MM.1S (cell line): ENCODE measurements around the gene ADAMTS13.

Experiments used
- DNase-seq: peaks from one replicate; pipeline ENCODE4 v3.0.0-alpha.2; 2015
- H2AFZ ChIP-seq: fragments of 300-600 bp; sonication (generic); 2 replicates; pipeline ENCODE4 v1.6.0; 2016; ENCODE audit warnings: antibody characterized with exemption, low read length
- H3F3A ChIP-seq: fragments of 300-600 bp; sonication (generic); 2 replicates; pipeline ENCODE4 v1.6.1; 2016; ENCODE audit warnings: mild to moderate bottlenecking, antibody characterized with exemption, low read length, moderate library complexity, mixed read lengths; ENCODE audit not compliant: insufficient read depth
- H3K27ac ChIP-seq: fragments of 300-600 bp; sonication (generic); 2 replicates; pipeline ENCODE4 v1.5.1; 2016; ENCODE audit warnings: mild to moderate bottlenecking, low read length
- H3K27me3 ChIP-seq: fragments of 300-600 bp; sonication (generic); replicated peaks from 2 replicates; pipeline ENCODE4 v1.6.0; 2016; ENCODE audit warnings: low read length; ENCODE audit not compliant: insufficient read depth
- H3K36me3 ChIP-seq: fragments of 300-600 bp; sonication (generic); replicated peaks from 2 replicates; pipeline ENCODE4 v1.6.1; 2016; ENCODE audit warnings: mild to moderate bottlenecking, low read length, mixed read lengths; ENCODE audit not compliant: insufficient read depth
- H3K4me1 ChIP-seq: fragments of 300-600 bp; sonication (generic); 2 replicates; pipeline ENCODE4 v1.6.1; 2016; ENCODE audit warnings: low read length, mixed read lengths
- H3K4me2 ChIP-seq: fragments of 300-600 bp; sonication (generic); 2 replicates; pipeline ENCODE4 v1.6.0; 2016; ENCODE audit warnings: low read depth, low read length
- H3K4me3 ChIP-seq: fragments of 300-600 bp; sonication (generic); 2 replicates; pipeline ENCODE4 v1.5.1; 2016; ENCODE audit warnings: low read length, mixed read lengths
- H3K79me2 ChIP-seq: fragments of 300-600 bp; sonication (generic); 2 replicates; pipeline ENCODE4 v1.6.1; 2016; ENCODE audit warnings: mixed run types, low read length, mixed read lengths
- H3K9ac ChIP-seq: fragments of 300-600 bp; sonication (generic); 2 replicates; pipeline ENCODE4 v1.6.1; 2016; ENCODE audit warnings: low read length, mixed read lengths
- H3K9me2 ChIP-seq: fragments of 300-600 bp; sonication (generic); replicated peaks from 2 replicates; pipeline ENCODE4 v1.6.1; 2016; ENCODE audit warnings: mild to moderate bottlenecking, low read length, mixed read lengths; ENCODE audit not compliant: insufficient read depth
- H3K9me3 ChIP-seq: fragments of 300-600 bp; sonication (generic); replicated peaks from 2 replicates; pipeline ENCODE4 v1.6.1; 2016; ENCODE audit warnings: mild to moderate bottlenecking, low read length, mixed read lengths; ENCODE audit not compliant: insufficient read depth
- H4K20me1 ChIP-seq: fragments of 300-600 bp; sonication (generic); 2 replicates; pipeline ENCODE4 v1.6.1; 2016; ENCODE audit warnings: mild to moderate bottlenecking, low read length, moderate library complexity, mixed read lengths; ENCODE audit not compliant: insufficient read depth
- CTCF ChIP-seq: fragments of 300-600 bp; sonication (generic); IDR thresholded peaks from 2 replicates; pipeline ENCODE4 v1.5.1; 2016; ENCODE audit warnings: antibody characterized with exemption, low read length, mixed read lengths
- EZH2 ChIP-seq: fragments of 300-600 bp; sonication (generic); optimal IDR thresholded peaks from 2 replicates; pipeline ENCODE3; 2017; ENCODE audit warnings: low read depth, mild to moderate bottlenecking, antibody characterized with exemption, low read length, mixed read lengths
- EZH2phosphoT487 ChIP-seq: fragments of 300-600 bp; sonication (generic); IDR thresholded peaks from 2 replicates; pipeline ENCODE4 v1.6.1; 2018; ENCODE audit warnings: antibody characterized with exemption, low read length

Gene ADAMTS13

GRCh38 chr9:133473743-133474142 lies 51.6 kb downstream of the ADAMTS13 start:
- H3K36me3 ChIP-seq, result no peaks in the 10 kb centered on the region
- no peak overlapping the region for H3K9ac ChIP-seq
- H3K27me3 ChIP-seq, result no peaks in the 10 kb centered on the region
- H3K9me3 ChIP-seq, result no peaks in the 10 kb centered on the region
- no peaks in the 10 kb centered on the region for H3K9me2 ChIP-seq
- no peak overlapping the region for H3K4me3 ChIP-seq
- H3K79me2 ChIP-seq, result no peaks in the 10 kb centered on the region
- H4K20me1 ChIP-seq, result no peaks in the 10 kb centered on the region
- H3K4me1 ChIP-seq, result peaks cover 7% of the 10 kb centered on the region
- no peak for DNase-seq
- no peaks in the 10 kb centered on the region for H3F3A ChIP-seq
- H3K4me2 ChIP-seq, result no peak overlapping the region
- H3K27ac ChIP-seq, result no peak overlapping the region
- H2AFZ ChIP-seq, result no peak overlapping the region
- no peak for TF ChIP-seq EZH2
- no peak for TF ChIP-seq CTCF
- no peak for TF ChIP-seq EZH2phosphoT487

- Histone ChIP-seq H3K4me2 (no peak overlapping the region), H3K9ac (no peak overlapping the region)
Observed at GRCh38 chr9:133474215-133474614, 52.0 kb downstream of the ADAMTS13 start.

GRCh38 chr9:133474853-133475252 lies 52.7 kb downstream of the ADAMTS13 start:
- peaks cover 6% of the 10 kb centered on the region for H3K27me3 ChIP-seq
- no peak overlapping the region for H3K4me3 ChIP-seq
- H3K4me2 ChIP-seq, result no peak overlapping the region
- H3K27ac ChIP-seq, result no peak overlapping the region
- H4K20me1 ChIP-seq, result no peaks in the 10 kb centered on the region
- no peaks in the 10 kb centered on the region for H3K79me2 ChIP-seq
- H3K9me3 ChIP-seq, result no peaks in the 10 kb centered on the region
- no peak overlapping the region for H2AFZ ChIP-seq
- no peak for DNase-seq
- TF ChIP-seq EZH2 (no peak), EZH2phosphoT487 (no peak)
- H3K9me2 ChIP-seq, result no peaks in the 10 kb centered on the region
- H3K36me3 ChIP-seq, result no peaks in the 10 kb centered on the region
- H3K9ac ChIP-seq, result no peak overlapping the region
- peaks cover 11% of the 10 kb centered on the region for H3K4me1 ChIP-seq
- H3F3A ChIP-seq, result no peaks in the 10 kb centered on the region

More at GRCh38 chr9:133474215-133474614, 52.0 kb downstream of the ADAMTS13 start:
- Histone ChIP-seq H3K27me3 (no peaks in the 10 kb centered on the region), H3K79me2 (no peaks in the 10 kb centered on the region), H3K9me3 (no peaks in the 10 kb centered on the region), H2AFZ (no peak overlapping the region), H3K36me3 (no peaks in the 10 kb centered on the region), H3K27ac (no peak overlapping the region), H4K20me1 (no peaks in the 10 kb centered on the region), H3K9me2 (no peaks in the 10 kb centered on the region), H3K4me1 (peaks cover 7% of the 10 kb centered on the region), H3F3A (no peaks in the 10 kb centered on the region), H3K4me3 (no peak overlapping the region)
- no peak for DNase-seq
- TF ChIP-seq CTCF, result no peak
- TF ChIP-seq EZH2, result no peak
- TF ChIP-seq EZH2phosphoT487, result no peak

GRCh38 chr9:133475292-133476012 lies 53.3 kb downstream of the ADAMTS13 start:
- Histone ChIP-seq H4K20me1 (no peaks in the 10 kb centered on the region), H3K4me1 (peaks cover 11% of the 10 kb centered on the region), H3K9ac (no peak overlapping the region), H3K36me3 (no peaks in the 10 kb centered on the region), H3K9me2 (no peaks in the 10 kb centered on the region), H3K79me2 (no peaks in the 10 kb centered on the region), H3F3A (no peaks in the 10 kb centered on the region), H3K27ac (no peak overlapping the region), H3K4me3 (no peak overlapping the region), H2AFZ (no peak overlapping the region), H3K4me2 (no peak overlapping the region), H3K9me3 (no peaks in the 10 kb centered on the region), H3K27me3 (peaks cover 10% of the 10 kb centered on the region)
- no peak for DNase-seq
- TF ChIP-seq CTCF, result no peak
